ENCODE measurements around the gene OR1L6.

GRCh38 chr9:122781671-122782070 lies 39.6 kb downstream of the OR1L6 start:
- TF ChIP-seq CTCF (IDR thresholded peaks at IDR 0.05) (no peak), POLR2A (IDR thresholded peaks at IDR 0.05) (no peak), EP300 (IDR thresholded peaks at IDR 0.05; ENCODE audit: low read depth) (no peak), POLR2AphosphoS5 (IDR thresholded peaks at IDR 0.05) (no peak)
